SU-DHL-6 (cell line): Measurements from ENCODE around the gene TDP1.

Experiments
- CTCF ChIP-seq: fragments of 200-600 bp; sonication (generic); IDR thresholded peaks from one replicate; pipeline ENCODE4 v1.5.1; 2017; ENCODE audit warnings: antibody characterized with exemption, mild to moderate bottlenecking, low read length, moderate library complexity; ENCODE audit not compliant: insufficient read depth, poor library complexity, severe bottlenecking
- EZH2phosphoT487 ChIP-seq: fragments of 200-600 bp; sonication (generic), shearing (Covaris generic); conservative IDR thresholded peaks from 2 replicates; pipeline ENCODE4 v1.6.1; 2018; ENCODE audit warnings: mild to moderate bottlenecking, antibody characterized with exemption, low read length, moderate library complexity, mixed read lengths

- no peak for TF ChIP-seq CTCF
- no peak for TF ChIP-seq EZH2phosphoT487
Measured at GRCh38 chr14:90058876-90059458, 103.2 kb downstream of the TDP1 start.
